HepG2 (cell line): ENCODE results near the gene ACSBG1. TPM values are rescaled to one million over a fixed set of nuclear protein-coding genes. Genes with fewer than 3 reads are reported as not detected.

Experiments used
- BHLHE40 ChIP-seq: IDR thresholded peaks from 2 replicates; pipeline ENCODE4 v1.6.1; 2011; ENCODE audit warnings: low read length, improper control_type of control experiment
- CBX5 ChIP-seq: sonication (generic); formaldehyde crosslinking; IDR thresholded peaks from 2 replicates; pipeline ENCODE4 v1.4.0; 2020; ENCODE audit warnings: missing genetic modification reagents, borderline replicate concordance
- E2F2 ChIP-seq: sonication (generic); formaldehyde crosslinking; IDR thresholded peaks from 2 replicates; pipeline ENCODE4 v1.4.0; 2020; ENCODE audit warnings: missing genetic modification reagents, borderline replicate concordance
- ELF4 ChIP-seq: sonication (generic); formaldehyde crosslinking; IDR thresholded peaks from 2 replicates; pipeline ENCODE4 v1.5.0; 2020; ENCODE audit warnings: missing genetic modification reagents, mild to moderate bottlenecking, moderate library complexity, borderline replicate concordance
- FOXA1 ChIP-seq, 2 experiments: fragments of 450-650 bp in 1 of 2; sonication (generic) in 1 of 2; formaldehyde crosslinking in 1 of 2; IDR thresholded peaks; 2 replicates each; pipeline versions ENCODE4 v1.4.0 to v1.6.1; 2016 to 2020; ENCODE audit warnings: missing genetic modification reagents in 1 of 2
- HMG20A ChIP-seq: IDR thresholded peaks from 2 replicates; pipeline ENCODE4 v1.6.1; 2016; ENCODE audit warnings: borderline replicate concordance
- HMGA1 ChIP-seq: sonication (generic); formaldehyde crosslinking; conservative IDR thresholded peaks from 2 replicates; pipeline ENCODE4 v1.4.0; 2020; ENCODE audit warnings: missing genetic modification reagents
- KLF16 ChIP-seq, 2 experiments: sonication (generic) in 1 of 2; formaldehyde crosslinking in 1 of 2; IDR thresholded peaks; 2 replicates each; pipeline versions ENCODE4 v1.6.1 to v1.8.0; 2016 to 2023; ENCODE audit warnings: missing genetic modification reagents in 2 of 2, missing compliant biosample characterization in 1 of 2
- MTA3 ChIP-seq: sonication (generic); formaldehyde crosslinking; IDR thresholded peaks from 2 replicates; pipeline ENCODE4 v1.4.0; 2020; ENCODE audit warnings: missing genetic modification reagents
- NR2F2 ChIP-seq: IDR thresholded peaks from 2 replicates; pipeline ENCODE4 v1.6.1; 2012; ENCODE audit warnings: low read depth, inconsistent platforms, borderline replicate concordance
- SIX1 ChIP-seq: sonication (generic); formaldehyde crosslinking; IDR thresholded peaks from 2 replicates; pipeline ENCODE4 v1.4.0; 2020; ENCODE audit warnings: missing genetic modification reagents, borderline replicate concordance
- SKIL ChIP-seq: sonication (generic); formaldehyde crosslinking; IDR thresholded peaks from 2 replicates; pipeline ENCODE4 v1.8.0; 2022; ENCODE audit warnings: missing genetic modification reagents, mild to moderate bottlenecking, moderate library complexity, borderline replicate concordance
- SOX13 ChIP-seq, 3 experiments: fragments of 450-650 bp in 1 of 3; sonication (generic) in 1 of 3; formaldehyde crosslinking in 1 of 3; IDR thresholded peaks in 2 of 3; conservative IDR thresholded peaks in 1 of 3; 2 replicates each; pipeline versions ENCODE4 v1.5.0 to v1.6.1; 2016 to 2020; ENCODE audit warnings: antibody characterized with exemption in 1 of 3, mild to moderate bottlenecking in 1 of 3, missing compliant biosample characterization in 1 of 3, missing genetic modification reagents in 1 of 3, moderate library complexity in 1 of 3
- SOX5 ChIP-seq: IDR thresholded peaks from 2 replicates; pipeline ENCODE4 v1.6.1; 2016; ENCODE audit warnings: borderline replicate concordance
- TCF7L2 ChIP-seq: IDR thresholded peaks from 2 replicates; pipeline ENCODE4 v1.6.1; 2011; ENCODE audit warnings: mild to moderate bottlenecking, low read depth, low read length, moderate library complexity
- TRIM24 ChIP-seq: sonication (generic); formaldehyde crosslinking; IDR thresholded peaks from 2 replicates; pipeline ENCODE4 v1.8.0; 2022; ENCODE audit warnings: mild to moderate bottlenecking, missing genetic modification reagents
- ZNF335 ChIP-seq: sonication (generic); formaldehyde crosslinking; IDR thresholded peaks from 2 replicates; pipeline ENCODE4 v1.4.0; 2020; ENCODE audit warnings: missing genetic modification reagents
- ZNF781 ChIP-seq: sonication (generic); formaldehyde crosslinking; IDR thresholded peaks from 2 replicates; pipeline ENCODE4 v1.5.1; 2020; ENCODE audit warnings: borderline replicate concordance, mild to moderate bottlenecking, missing genetic modification reagents; ENCODE audit errors: not compliant biosample characterization
- ZNF883 ChIP-seq: sonication (generic); formaldehyde crosslinking; IDR thresholded peaks from 2 replicates; pipeline ENCODE4 v1.5.1; 2020; ENCODE audit warnings: mild to moderate bottlenecking, missing genetic modification reagents; ENCODE audit errors: not compliant biosample characterization
- ZSCAN22 ChIP-seq: sonication (generic); formaldehyde crosslinking; IDR thresholded peaks from 2 replicates; pipeline ENCODE4 v1.4.0; 2020; ENCODE audit warnings: mild to moderate bottlenecking, missing genetic modification reagents
- polyA plus RNA-seq, 8 experiments: library from polyadenylated mRNA; depleted of rRNA in 3 of 8; stranded (reverse) in 7 of 8; unstranded in 1 of 8; fragments of >200 nt; fragmentation: Illumina TruSeq in 4 of 8; extraction: Trizol in 4 of 8; gene quantifications; 2 replicates each; pipeline versions ENCODE4 v1.2.1 to v1.2.3, GENCODE V29; 2011 to 2016; ENCODE audit warnings: low read depth in 4 of 8, missing spikeins in 1 of 8, mixed read lengths in 1 of 8; ENCODE audit not compliant: insufficient read depth in 1 of 8
- total RNA-seq, 5 experiments: library from RNA; depleted of rRNA; stranded (reverse); fragments of >200 nt; fragmentation: Illumina TruSeq; extraction: Trizol; gene quantifications; 2 replicates each; pipeline ENCODE4 v1.2.3, GENCODE V29; 2016; ENCODE audit warnings: low read depth in 1 of 5
- TF ChIP-seq, protein P1 (sequence below): IDR thresholded peaks from 2 replicates; pipeline ENCODE4 v1.6.1; 2016; ENCODE audit warnings: missing compliant biosample characterization, missing genetic modification reagents, borderline replicate concordance
- TF ChIP-seq, protein P2 (sequence below): sonication (generic); formaldehyde crosslinking; IDR thresholded peaks from 2 replicates; pipeline ENCODE4 v1.5.1; 2020; ENCODE audit warnings: missing genetic modification reagents, mild to moderate bottlenecking, borderline replicate concordance

The ACSBG1 gene
- total and polyA plus RNA-seq, 2 of the 13 experiments (the other 11 are each of a cell fraction or from before 2014, with no cell fraction given) = 0.35 to 0.81 TPM

- TF ChIP-seq, protein P1, sequence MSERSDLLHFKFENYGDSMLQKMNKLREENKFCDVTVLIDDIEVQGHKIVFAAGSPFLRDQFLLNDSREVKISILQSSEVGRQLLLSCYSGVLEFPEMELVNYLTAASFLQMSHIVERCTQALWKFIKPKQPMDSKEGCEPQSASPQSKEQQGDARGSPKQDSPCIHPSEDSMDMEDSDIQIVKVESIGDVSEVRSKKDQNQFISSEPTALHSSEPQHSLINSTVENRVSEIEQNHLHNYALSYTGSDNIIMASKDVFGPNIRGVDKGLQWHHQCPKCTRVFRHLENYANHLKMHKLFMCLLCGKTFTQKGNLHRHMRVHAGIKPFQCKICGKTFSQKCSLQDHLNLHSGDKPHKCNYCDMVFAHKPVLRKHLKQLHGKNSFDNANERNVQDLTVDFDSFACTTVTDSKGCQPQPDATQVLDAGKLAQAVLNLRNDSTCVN (CRISPR knock-in tag) = no peak
- TF ChIP-seq SOX13 (IDR thresholded peaks at IDR 0.05) (peak; percentile 65; the same call in 1 of the 2 replicates), SOX13 (CRISPR knock-in tag; conservative IDR thresholded peaks at IDR 0.05 in 1 of 2, IDR thresholded peaks at IDR 0.05 in 1 of 2) (peak in 1 of 2 experiments; percentile 92; a peak in 2 of 4 replicates), ZNF781 (CRISPR knock-in tag) (no peak), KLF16 (CRISPR knock-in tag; IDR thresholded peaks at IDR 0.05) (0 out of 4 replicates have a peak, but pooled peaks of 1 of the 2 experiments have one; percentile 38), SIX1 (CRISPR knock-in tag) (no peak), ZNF883 (CRISPR knock-in tag) (no peak), HMG20A (CRISPR knock-in tag) (peak; percentile 73; the same call in 1 of the 2 replicates), TRIM24 (CRISPR knock-in tag) (no peak), ELF4 (no peak), ZNF335 (CRISPR knock-in tag) (no peak), ZSCAN22 (no peak), CBX5 (no peak), NR2F2 (0 out of 2 replicates have a peak, but pooled peaks have one; percentile 28), SKIL (CRISPR knock-in tag) (no peak), SOX5 (CRISPR knock-in tag) (peak; percentile 90), BHLHE40 (no peak), TCF7L2 (no peak), HMGA1 (CRISPR knock-in tag) (no peak), MTA3 (no peak), E2F2 (CRISPR knock-in tag) (no peak), FOXA1 (IDR thresholded peaks at IDR 0.05) (no peak), FOXA1 (CRISPR knock-in tag; IDR thresholded peaks at IDR 0.05) (peak; percentile 74)
- TF ChIP-seq, protein P2, sequence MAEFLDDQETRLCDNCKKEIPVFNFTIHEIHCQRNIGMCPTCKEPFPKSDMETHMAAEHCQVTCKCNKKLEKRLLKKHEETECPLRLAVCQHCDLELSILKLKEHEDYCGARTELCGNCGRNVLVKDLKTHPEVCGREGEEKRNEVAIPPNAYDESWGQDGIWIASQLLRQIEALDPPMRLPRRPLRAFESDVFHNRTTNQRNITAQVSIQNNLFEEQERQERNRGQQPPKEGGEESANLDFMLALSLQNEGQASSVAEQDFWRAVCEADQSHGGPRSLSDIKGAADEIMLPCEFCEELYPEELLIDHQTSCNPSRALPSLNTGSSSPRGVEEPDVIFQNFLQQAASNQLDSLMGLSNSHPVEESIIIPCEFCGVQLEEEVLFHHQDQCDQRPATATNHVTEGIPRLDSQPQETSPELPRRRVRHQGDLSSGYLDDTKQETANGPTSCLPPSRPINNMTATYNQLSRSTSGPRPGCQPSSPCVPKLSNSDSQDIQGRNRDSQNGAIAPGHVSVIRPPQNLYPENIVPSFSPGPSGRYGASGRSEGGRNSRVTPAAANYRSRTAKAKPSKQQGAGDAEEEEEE (CRISPR knock-in tag) = no peak
Observed at GRCh38 chr15:78127882-78128281, 106.5 kb downstream of the ACSBG1 start (continued).
